ENCODE results near the gene NAA25.
"Not testable (repeated sequence)": the region's sequence is repeated elsewhere in the genome, so short reads cannot be mapped to it uniquely, and the experiment has no call there.

The NAA25 gene

GRCh38 chr12:112115259-112116045 lies 6.9 kb upstream of the NAA25 start:
- DNase-seq, result no peak

DNA sequence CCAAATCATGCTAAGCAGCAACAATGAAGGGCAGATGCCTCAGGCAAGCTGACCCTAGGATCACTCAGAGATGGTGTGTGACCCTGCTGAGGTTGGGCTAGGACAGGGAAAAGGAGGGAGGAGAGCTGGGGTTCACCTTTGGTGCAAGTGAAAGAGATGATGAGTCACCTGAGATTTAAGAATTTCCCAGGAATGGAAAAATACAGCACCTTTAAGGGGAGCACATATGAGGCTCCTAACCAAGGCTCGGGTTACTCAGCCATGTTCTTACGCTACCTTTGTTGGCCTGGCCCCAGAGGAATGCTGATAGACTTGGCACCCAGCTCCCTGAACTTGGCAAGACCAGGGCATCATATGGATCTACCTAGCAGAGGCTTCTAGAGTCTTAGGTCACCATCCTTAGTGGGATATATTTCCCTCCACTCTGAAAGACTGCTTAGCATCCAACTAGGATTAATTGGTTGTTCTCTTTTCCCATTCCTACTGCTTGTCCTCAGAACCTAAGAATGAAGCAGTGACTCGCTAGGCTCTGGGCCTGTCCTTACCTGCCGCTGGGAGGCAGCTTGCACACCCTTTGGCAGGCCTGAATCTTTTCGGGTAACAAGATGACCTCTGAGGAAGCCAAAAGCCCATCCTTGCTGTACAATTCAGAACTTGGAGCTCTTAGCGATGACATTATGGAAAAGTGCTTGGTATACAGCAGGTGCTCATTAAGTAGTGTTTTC lies 4.0 kb upstream of the NAA25 start:
- no peak for DNase-seq

GRCh38 chr12:112111931-112112330 lies 3.3 kb upstream of the NAA25 start:
- no peak for DNase-seq

- not testable (repeated sequence) for DNase-seq
Observed at GRCh38 chr12:112110787-112111662, 2.4 kb upstream of the NAA25 start.

DNA sequence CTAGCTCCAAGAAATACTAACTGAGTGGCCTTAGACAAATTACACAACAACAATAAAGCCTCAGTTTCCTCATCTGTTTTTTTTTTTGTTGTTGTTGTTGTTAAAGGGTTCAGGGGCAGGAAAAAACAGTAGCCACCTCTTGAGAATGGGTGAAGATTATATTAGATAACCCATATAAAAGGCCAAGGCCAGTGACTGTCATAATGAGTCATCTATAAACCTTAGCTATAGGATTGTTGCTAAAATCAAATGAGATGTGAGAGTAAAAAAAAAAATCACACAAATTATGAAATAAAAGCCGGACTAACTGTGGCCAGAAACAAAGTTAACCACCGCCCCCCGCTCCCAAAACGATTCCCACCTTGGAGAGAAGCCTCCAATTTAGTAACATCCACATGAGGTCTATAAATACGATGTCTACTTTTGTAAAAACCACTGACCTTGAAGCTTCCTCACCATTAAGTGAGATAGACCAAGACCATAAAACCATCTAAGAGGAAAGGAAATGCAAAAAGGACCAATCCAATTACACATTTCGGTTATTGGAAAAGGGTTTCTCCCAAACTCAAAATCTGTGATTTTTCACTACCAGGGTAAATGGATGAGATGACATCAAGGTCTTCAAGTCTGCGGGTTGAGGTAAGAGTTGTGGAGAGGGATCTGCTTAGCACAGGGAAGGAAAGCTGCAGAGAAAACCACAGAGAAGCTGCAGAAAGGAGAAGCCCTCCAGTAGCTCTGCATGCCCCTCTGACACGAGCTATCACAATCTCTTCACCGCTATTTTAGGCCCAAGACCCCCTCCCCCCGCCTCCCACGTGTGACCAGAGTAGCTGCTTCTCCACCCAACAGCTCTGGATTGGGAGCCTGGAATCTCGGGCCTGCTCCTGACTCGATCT lies 1.0 kb downstream of the NAA25 start:
- peak; percentile 28 for DNase-seq

GRCh38 chr12:112105891-112106290 lies 2.7 kb downstream of the NAA25 start:
- DNase-seq, result no peak

DNA sequence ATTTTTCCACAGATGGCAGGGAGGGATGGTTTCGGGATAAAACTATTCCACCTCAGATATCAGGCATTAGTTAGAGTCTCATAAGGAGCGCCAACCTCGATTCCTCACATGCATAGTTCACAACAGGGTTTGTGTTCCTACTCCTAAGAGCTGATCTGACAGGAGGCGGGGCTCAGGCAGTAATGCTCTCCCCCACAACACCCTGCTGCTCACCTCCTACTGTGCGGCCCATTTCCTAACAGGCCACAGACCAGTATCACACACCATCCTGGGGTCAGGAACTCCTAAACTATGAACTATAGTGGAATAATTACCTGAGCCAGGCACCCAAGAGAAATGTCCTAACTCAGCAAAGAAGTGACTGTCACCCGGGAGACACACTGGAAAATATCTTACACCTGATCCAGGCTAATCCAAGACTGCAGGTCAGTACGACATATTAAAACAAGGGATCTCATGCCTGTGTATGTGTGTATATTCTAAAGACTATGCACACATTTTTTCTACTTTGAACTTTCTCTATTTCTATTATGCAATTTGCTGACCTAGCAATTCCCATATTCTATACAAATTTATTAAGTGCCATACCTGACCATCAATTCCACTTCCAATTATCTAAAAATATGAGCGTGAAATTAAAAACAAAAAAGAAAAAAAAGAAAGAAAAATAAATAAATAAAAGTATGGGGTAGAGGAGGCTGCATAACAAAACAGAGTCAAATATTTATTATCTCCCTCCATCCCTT lies 4.7 kb downstream of the NAA25 start:
- DNase-seq, result no peak

DNA sequence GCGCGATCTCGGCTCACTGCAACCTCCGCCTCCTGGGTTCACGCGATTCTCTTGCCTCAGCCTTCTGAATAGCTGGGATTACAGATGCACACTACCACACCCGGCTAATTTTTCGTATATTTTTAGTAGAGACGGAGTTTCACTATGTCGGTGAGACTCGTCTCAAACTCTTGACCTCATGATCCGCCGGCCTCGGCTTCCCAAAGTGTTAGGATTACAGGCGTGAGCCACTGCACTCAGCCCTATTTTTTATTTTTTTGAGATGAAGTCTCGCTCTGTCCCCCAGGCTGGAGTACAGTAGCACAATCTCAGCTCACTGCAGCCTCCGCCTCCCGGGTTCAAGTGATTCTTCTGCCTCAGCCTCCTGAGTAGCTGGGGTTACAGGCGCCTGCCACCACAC lies 5.8 kb downstream of the NAA25 start:
- DNase-seq, result not testable (repeated sequence)

- no peak for DNase-seq
Observed at GRCh38 chr12:112102127-112102526, 6.5 kb downstream of the NAA25 start.

DNA sequence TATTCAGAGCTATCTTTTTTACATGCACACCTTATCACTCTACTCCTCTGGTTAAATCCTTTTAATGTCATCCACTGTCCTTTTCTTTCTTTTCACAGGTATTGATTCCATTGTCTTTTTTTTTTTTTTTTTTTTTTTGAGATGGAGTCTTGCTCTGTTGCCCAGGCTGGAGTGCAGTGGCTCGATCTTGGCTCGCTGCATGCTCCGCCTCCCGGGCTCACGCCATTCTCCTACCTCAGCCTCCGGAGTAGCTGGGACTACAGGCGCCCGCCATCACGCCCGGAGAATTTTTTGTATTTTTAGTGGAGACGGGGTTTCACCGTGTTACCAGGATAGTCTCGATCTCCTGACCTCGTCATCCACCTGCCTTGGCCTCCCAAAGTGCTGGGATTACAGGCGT lies 8.1 kb downstream of the NAA25 start:
- not testable (repeated sequence) for DNase-seq

DNA sequence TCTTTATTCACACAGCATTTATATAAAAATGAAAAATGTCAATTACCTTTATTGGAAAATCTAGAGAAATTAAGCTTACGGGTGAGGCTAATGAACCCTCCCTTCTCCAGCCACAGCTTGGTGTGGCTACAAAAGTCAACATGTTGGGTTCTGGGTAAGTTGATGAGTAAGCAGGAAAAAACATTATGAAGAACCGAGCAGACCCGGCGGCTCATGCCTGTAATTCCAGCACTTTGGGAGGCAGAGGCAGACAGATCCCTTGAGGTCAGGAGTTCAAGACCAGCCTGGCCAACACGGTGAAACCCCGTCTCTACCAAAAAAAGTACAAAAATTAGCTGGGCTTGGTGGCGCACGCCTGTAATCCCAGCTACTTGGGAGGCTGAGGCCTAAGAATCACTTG lies 10.9 kb downstream of the NAA25 start:
- no peak for DNase-seq

GRCh38 chr12:112096667-112097066 lies 11.9 kb downstream of the NAA25 start:
- DNase-seq, result no peak

GRCh38 chr12:112096070-112096469 lies 12.5 kb downstream of the NAA25 start:
- no peak for DNase-seq

GRCh38 chr12:112091563-112091962 lies 17.0 kb downstream of the NAA25 start:
- no peak for DNase-seq

- DNase-seq, result no peak
Observed at GRCh38 chr12:112087851-112088250, 20.7 kb downstream of the NAA25 start.

DNA sequence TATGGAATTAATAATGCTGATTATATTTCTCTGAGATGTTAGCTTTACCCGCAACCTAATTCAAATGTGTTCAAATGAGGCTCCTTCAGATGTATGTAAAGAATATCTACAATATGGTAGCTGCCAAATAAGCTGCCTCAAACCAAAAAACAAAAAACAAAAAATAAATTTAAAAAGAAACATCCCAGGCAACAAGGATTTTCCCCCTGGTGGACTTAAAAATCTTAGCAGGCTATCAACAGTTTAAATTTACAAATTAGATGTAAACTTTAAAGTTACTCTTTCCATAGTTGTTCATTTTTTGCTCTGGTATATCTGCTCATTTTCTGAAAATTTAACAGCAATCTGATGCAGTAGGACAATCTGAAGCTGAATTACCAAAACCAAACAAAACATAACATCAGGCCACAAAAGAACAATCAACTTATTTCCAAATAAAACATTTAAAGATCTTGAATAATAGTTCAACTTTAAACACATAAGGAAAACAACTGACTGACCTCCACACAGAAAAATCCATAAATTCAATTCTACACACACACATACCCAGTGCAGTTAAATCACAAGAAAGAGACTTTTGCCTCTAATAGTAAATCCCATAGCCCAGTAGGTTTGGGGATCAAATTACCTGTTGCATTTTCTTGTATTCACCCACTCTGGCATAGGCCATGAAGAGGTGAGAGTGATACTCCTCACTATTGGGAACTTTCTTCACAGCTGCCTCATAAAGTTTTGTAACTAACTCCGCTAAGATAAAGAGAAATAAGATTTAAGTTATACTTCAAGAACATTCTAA lies 21.3 kb downstream of the NAA25 start:
- DNase-seq, result no peak

DNA sequence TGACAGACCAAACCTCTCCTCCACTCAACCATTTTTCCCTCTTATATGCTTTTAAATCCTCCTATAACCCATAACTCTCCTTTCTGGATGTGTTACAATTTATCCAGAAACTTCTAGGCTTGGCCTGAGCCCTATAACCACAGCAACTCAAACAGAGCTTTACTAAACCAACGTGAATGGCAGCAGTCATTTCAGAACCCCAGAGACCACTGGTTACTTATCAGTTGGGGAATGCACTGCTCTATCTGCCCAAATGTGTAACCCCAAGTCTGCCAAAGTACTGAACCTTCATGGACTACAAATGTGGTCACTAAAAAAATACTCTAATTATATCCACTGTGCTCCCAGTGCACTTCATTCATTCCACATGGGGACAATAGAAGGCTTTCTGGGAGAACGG lies 42.0 kb downstream of the NAA25 start:
- no peak for DNase-seq

GRCh38 chr12:112063273-112063672 lies 45.3 kb downstream of the NAA25 start:
- no peak for DNase-seq

DNA sequence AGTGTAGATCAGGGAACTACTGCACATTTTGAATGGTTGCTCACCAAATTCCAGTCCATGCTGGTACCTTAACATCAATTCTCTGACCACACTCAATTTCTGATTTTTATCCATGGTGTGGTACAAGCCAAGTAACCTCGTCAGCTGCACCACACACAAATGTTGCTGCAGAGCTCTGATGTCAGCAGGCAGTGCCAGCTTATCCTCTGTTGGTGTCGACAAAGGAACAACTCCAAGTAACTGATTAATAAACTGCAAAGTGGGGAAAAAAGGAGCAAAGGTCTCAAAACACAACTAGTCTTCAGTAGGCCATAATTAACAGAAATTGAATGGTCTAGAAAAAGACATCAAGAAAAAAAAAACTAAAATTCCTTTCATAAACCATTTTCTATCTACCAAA lies 47.4 kb downstream of the NAA25 start:
- no peak for DNase-seq

- no peak for DNase-seq
Observed at GRCh38 chr12:112049351-112049750, 59.2 kb downstream of the NAA25 start.

GRCh38 chr12:112046003-112046402 lies 62.6 kb downstream of the NAA25 start:
- DNase-seq, result no peak
